Measurements from ENCODE around the gene MTAP.

- TF ChIP-seq, protein P1, sequence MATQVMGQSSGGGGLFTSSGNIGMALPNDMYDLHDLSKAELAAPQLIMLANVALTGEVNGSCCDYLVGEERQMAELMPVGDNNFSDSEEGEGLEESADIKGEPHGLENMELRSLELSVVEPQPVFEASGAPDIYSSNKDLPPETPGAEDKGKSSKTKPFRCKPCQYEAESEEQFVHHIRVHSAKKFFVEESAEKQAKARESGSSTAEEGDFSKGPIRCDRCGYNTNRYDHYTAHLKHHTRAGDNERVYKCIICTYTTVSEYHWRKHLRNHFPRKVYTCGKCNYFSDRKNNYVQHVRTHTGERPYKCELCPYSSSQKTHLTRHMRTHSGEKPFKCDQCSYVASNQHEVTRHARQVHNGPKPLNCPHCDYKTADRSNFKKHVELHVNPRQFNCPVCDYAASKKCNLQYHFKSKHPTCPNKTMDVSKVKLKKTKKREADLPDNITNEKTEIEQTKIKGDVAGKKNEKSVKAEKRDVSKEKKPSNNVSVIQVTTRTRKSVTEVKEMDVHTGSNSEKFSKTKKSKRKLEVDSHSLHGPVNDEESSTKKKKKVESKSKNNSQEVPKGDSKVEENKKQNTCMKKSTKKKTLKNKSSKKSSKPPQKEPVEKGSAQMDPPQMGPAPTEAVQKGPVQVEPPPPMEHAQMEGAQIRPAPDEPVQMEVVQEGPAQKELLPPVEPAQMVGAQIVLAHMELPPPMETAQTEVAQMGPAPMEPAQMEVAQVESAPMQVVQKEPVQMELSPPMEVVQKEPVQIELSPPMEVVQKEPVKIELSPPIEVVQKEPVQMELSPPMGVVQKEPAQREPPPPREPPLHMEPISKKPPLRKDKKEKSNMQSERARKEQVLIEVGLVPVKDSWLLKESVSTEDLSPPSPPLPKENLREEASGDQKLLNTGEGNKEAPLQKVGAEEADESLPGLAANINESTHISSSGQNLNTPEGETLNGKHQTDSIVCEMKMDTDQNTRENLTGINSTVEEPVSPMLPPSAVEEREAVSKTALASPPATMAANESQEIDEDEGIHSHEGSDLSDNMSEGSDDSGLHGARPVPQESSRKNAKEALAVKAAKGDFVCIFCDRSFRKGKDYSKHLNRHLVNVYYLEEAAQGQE (IDR thresholded peaks at IDR 0.05; ENCODE audit: low read depth), result no peak
- TF ChIP-seq, protein P2, sequence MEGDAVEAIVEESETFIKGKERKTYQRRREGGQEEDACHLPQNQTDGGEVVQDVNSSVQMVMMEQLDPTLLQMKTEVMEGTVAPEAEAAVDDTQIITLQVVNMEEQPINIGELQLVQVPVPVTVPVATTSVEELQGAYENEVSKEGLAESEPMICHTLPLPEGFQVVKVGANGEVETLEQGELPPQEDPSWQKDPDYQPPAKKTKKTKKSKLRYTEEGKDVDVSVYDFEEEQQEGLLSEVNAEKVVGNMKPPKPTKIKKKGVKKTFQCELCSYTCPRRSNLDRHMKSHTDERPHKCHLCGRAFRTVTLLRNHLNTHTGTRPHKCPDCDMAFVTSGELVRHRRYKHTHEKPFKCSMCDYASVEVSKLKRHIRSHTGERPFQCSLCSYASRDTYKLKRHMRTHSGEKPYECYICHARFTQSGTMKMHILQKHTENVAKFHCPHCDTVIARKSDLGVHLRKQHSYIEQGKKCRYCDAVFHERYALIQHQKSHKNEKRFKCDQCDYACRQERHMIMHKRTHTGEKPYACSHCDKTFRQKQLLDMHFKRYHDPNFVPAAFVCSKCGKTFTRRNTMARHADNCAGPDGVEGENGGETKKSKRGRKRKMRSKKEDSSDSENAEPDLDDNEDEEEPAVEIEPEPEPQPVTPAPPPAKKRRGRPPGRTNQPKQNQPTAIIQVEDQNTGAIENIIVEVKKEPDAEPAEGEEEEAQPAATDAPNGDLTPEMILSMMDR (IDR thresholded peaks at IDR 0.05 in 2 of 3, conservative IDR thresholded peaks at IDR 0.05 in 1 of 3; ENCODE audit: borderline replicate concordance in 1 of 3, insufficient read depth in 1 of 3, low read depth in 2 of 3, low read length in 2 of 3), result no peak
- no peak for TF ChIP-seq YY1 (IDR thresholded peaks at IDR 0.05; ENCODE audit: extremely low read depth, insufficient replicate concordance, low read depth, low read length)
These were observed 168.6 kb downstream of the MTAP start for GRCh38 chr9:21970800-21971640.

Data from HCT116 (cell line).